ENCODE results near the gene CABP1.

GRCh38 chr12:120698665-120699064 lies 58.2 kb downstream of the CABP1 start:
- no peak for TF ChIP-seq CTCF (IDR thresholded peaks at IDR 0.05)
- TF ChIP-seq EZH2 (IDR thresholded peaks at IDR 0.05; ENCODE audit: borderline replicate concordance, insufficient read depth, low read depth, low read length, poor library complexity, severe bottlenecking) = no peak

Data from B cell (primary cell).